ENCODE data around the gene SPCS2.
A peak's percentile ranks its signal among the peaks of the same experiment; 100 is the strongest.

Gene SPCS2

GRCh38 chr11:74948898-74949752, at the start of gene SPCS2, which contains the start of gene XRRA1:
Gene SPCS2, plus strand, starts transcription at chr11:74949266. Its CDS starts 20 bp downstream, at chr11:74949286.
Gene XRRA1, minus strand, starts transcription at chr11:74949091. Its CDS starts 8,213 bp downstream, at chr11:74940878.
- peak; percentile 97 for DNase-seq

GRCh38 chr11:74902342-74902741, 46.7 kb upstream of the SPCS2 start:
- no peak for DNase-seq

- no peak for DNase-seq
Measured at GRCh38 chr11:74905326-74905725, 43.7 kb upstream of the SPCS2 start.

GRCh38 chr11:74909385-74909784, 39.7 kb upstream of the SPCS2 start:
- no peak for DNase-seq

- no peak for DNase-seq
Measured at GRCh38 chr11:74909812-74910211, 39.3 kb upstream of the SPCS2 start.

GRCh38 chr11:74923125-74923524, 25.9 kb upstream of the SPCS2 start:
- DNase-seq, result no peak

- no peak for DNase-seq
Measured at GRCh38 chr11:74925281-74925680, 23.8 kb upstream of the SPCS2 start.

- no peak for DNase-seq
Measured at GRCh38 chr11:74926304-74927030, 22.6 kb upstream of the SPCS2 start.

GRCh38 chr11:74927496-74927895, 21.6 kb upstream of the SPCS2 start:
- DNase-seq, result no peak

- peak; percentile 95 for DNase-seq
Measured at GRCh38 chr11:74929431-74930363, 19.4 kb upstream of the SPCS2 start.

- no peak for DNase-seq
Measured at GRCh38 chr11:74932169-74932568, 16.9 kb upstream of the SPCS2 start.

GRCh38 chr11:74932797-74933196, 16.3 kb upstream of the SPCS2 start:
- no peak for DNase-seq

- no peak for DNase-seq
Measured at GRCh38 chr11:74933765-74934164, 15.3 kb upstream of the SPCS2 start.

- DNase-seq, result no peak
Measured at GRCh38 chr11:74935285-74935684, 13.8 kb upstream of the SPCS2 start.

GRCh38 chr11:74936087-74936486, 13.0 kb upstream of the SPCS2 start:
- DNase-seq, result no peak

- no peak for DNase-seq
Measured at GRCh38 chr11:74936976-74937375, 12.1 kb upstream of the SPCS2 start.

- no peak for DNase-seq
Measured at GRCh38 chr11:74937696-74938475, 11.2 kb upstream of the SPCS2 start.

- DNase-seq, result no peak
Measured at GRCh38 chr11:74941492-74941891, 7.6 kb upstream of the SPCS2 start.

GRCh38 chr11:74942073-74942759, 6.8 kb upstream of the SPCS2 start:
- DNase-seq, result no peak

- DNase-seq, result peak; percentile 47
Measured at GRCh38 chr11:74948546-74948897, 544 bp upstream of the SPCS2 start.

- DNase-seq, result no peak
Measured at GRCh38 chr11:74949753-74950137, 679 bp downstream of the SPCS2 start.

All from NCI-H82 (cell line).